ENCODE measurements around the gene DCAF6.
A peak's percentile ranks its signal among the peaks of the same experiment; 100 is the strongest.

The DCAF6 gene

DNA sequence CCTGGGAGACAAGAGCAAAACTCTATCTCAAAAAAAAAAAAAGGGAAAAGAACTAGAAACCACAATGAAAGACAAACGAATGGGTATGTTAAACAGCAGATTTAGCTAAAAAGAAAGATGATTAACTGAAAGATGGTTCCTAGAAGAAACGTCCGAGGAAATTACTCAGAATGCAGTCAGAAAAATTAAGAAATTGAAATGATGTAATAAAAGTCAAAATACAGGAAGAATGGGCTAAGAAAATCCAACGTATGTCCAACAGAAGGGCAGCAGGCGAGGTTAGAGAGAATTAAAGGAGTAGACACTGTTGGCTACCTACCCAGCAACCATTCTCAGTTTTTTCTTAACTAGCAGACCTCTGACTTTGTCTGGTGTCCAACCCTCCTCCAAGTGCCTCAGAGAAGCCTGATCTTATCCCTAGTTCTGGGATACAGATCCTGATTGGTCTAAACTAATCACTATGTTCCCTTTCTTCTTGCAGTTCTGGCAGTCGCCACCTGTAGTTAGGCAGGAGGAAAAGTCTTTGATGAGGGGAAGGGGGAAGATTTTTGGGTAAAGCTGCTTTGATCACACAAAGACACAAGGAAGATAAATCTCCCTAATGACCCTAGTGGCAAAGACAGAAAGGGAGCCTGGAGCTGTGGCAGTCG, 174.5 kb downstream of the DCAF6 start:
- no peak for DNase-seq

DNA sequence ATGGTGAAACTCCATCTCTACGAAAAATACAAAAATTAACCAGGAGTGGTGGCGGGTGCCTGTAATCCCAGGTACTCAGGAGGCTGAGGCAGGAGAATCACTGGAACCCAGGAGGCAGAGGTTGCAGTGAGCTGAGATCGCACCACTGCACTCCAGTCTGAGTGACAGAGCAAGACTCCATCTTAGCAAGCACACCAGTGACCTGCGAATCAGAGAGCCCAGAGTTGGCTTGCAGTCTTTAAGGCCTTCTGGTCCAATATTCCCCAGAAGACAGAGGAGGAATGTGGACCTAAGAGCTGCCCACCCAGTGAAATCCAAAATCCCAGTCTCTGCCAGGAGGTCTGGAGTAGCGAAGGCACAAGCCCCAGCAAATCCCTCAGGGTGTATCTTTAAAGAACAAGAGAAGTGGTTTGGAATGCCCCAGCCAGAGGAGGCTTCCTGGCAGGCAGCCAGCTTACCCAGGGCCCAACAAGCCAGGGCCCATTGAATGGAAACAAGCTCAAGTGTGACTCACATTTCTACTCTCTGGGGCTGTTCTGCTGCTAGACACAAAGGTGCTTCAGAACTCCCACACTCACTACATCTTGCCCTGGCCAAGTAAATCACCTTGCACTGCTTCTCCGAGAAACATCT, 176.3 kb downstream of the DCAF6 start:
- DNase-seq = peak; percentile 70

DNA sequence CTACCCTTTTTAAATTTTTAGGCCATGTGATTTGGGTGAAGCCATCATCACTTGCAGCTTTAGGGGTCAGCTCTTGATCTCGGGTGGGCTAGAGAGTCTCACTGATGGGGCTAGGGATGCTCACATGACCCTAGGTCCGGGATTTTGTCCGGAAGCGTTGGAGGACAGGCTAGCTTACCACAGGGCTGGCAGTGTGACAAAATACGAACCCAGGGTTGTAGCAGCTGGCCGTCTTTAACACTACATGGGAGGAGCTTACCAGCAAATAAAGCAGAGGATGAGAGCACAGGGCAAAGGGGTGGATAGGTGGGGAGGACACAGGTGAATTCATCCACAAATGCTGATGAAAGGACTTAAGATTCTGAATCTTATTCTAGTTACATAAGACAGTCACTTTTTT, 178.4 kb downstream of the DCAF6 start:
- DNase-seq = peak; percentile 56

DNA sequence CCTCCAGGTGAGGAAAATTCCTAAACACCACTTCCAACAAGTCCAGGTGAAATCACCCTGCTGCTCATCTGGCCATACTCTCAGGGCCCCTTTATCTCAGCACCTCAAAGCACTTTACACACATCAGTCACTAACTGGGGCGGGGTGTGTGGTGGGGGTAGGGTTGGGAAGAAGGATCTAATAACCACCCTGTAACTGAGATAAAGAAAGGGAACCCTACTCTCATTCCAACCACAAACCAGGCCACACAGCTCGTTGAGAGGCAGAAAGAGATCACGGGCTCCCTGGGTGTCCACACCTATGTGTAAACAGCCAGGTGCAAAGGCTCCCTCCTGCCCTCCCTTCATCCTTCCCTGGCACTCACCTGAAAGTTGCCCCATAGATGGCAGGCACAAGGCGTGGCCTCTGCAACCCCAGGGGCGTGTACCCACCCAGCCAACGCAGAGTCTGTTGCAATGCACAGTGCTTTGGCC, 179.9 kb downstream of the DCAF6 start:
- DNase-seq = peak; percentile 85

DNA sequence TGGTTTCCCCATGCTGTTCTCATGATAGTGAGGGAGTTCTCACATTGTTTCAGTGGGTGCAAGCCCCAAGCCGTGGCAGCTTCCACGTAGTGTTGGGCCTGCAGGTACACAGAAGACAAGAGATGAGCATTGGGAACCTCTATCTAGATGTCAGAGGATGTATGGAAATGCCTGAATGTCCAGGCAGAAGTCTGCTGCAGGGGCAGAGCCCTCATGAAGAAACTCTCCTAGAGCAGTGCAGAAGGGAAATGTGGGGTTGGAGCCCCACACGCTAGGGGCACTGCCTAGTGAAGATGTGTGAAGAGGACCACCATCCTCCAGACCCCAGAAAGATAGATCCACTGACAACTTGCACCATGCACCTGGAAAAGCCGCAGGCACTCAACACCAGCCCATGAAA, 183.3 kb downstream of the DCAF6 start:
- no peak for DNase-seq

DNA sequence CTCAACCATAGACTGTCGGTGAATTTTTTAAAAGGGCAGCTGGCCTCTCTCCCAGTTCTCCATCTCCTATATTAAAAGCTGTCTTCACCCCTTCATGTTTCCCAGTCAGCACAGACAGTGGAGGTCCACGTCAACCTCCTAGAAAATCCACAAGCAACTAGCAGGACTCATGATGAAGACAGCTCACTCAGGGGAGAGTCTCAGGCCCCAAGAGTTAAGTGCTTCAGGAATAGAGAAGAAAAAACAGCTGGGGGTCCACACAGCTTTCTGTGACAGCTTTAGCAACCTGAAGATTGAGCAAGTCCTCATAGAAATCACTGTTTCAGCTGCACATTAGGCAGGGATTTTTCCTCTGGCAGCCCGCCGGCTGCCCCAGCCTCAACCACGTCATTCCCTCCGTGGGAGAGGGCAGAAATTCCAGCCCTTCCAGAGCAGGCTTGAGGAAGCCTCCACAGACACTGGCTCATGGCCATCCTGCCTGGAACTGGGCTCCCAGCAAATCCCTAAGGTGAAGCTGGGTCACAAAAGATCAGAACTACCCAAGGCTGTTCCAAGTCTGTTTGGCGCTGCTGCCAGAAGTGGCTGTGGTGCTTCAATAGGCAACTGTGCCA, 185.0 kb downstream of the DCAF6 start:
- DNase-seq = no peak

DNA sequence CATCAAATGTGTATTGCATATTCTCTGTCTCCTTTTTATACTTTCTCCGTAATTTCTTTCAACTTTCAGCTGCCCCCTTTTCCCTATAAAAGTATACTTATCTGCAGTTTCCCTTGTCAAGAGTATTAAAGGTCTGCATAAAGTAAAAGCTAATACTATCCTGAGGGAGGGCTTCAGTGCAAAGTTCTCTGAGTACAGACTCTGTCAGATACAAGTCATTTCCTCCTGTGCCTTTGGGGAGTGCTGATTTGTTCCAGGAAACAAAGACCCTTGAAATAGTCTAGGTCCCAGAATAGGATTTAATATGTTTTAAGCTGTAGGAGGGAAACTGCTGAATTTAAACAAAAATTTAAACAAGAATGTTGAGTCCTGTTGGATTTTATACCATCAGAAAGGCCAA, 188.6 kb downstream of the DCAF6 start:
- DNase-seq = no peak
